ENCODE measurements around the gene DYNLRB2.

Gene DYNLRB2

GRCh38 chr16:80554033-80554432, 13.2 kb downstream of the DYNLRB2 start:
- no peak for DNase-seq

- DNase-seq: no peak
Observed at GRCh38 chr16:80556481-80556880, 15.7 kb downstream of the DYNLRB2 start.

- no peak for DNase-seq
Observed at GRCh38 chr16:80557037-80557436, 16.2 kb downstream of the DYNLRB2 start.

GRCh38 chr16:80559369-80559768, 18.6 kb downstream of the DYNLRB2 start:
- no peak for DNase-seq

GRCh38 chr16:80563066-80563465, 22.3 kb downstream of the DYNLRB2 start:
- no peak for DNase-seq

- DNase-seq: no peak
Observed at GRCh38 chr16:80564394-80564793, 23.6 kb downstream of the DYNLRB2 start.

GRCh38 chr16:80569440-80570105, 28.8 kb downstream of the DYNLRB2 start:
- DNase-seq: no peak

GRCh38 chr16:80570106-80570478, 29.3 kb downstream of the DYNLRB2 start:
- no peak for DNase-seq

- DNase-seq: no peak
Observed at GRCh38 chr16:80573700-80574120, 32.9 kb downstream of the DYNLRB2 start.

GRCh38 chr16:80576343-80576912, 35.6 kb downstream of the DYNLRB2 start:
- no peak for DNase-seq

- DNase-seq: no peak
Observed at GRCh38 chr16:80577485-80578280, 36.9 kb downstream of the DYNLRB2 start.

- DNase-seq: peak; percentile 6
Observed at GRCh38 chr16:80580109-80580832, 39.5 kb downstream of the DYNLRB2 start.

GRCh38 chr16:80583466-80583865, 42.7 kb downstream of the DYNLRB2 start:
- DNase-seq: peak; percentile 87

GRCh38 chr16:80585764-80586163, 45.0 kb downstream of the DYNLRB2 start:
- no peak for DNase-seq

GRCh38 chr16:80586476-80586875, 45.7 kb downstream of the DYNLRB2 start:
- DNase-seq: no peak

GRCh38 chr16:80587071-80587470, 46.3 kb downstream of the DYNLRB2 start:
- peak; percentile 82 for DNase-seq

- no peak for DNase-seq
Observed at GRCh38 chr16:80591071-80591915, 50.5 kb downstream of the DYNLRB2 start.

GRCh38 chr16:80592273-80592672, 51.5 kb downstream of the DYNLRB2 start:
- DNase-seq: no peak

- DNase-seq: no peak
Observed at GRCh38 chr16:80594756-80595155, 54.0 kb downstream of the DYNLRB2 start.

- no peak for DNase-seq
Observed at GRCh38 chr16:80596507-80597207, 55.9 kb downstream of the DYNLRB2 start.

- DNase-seq: no peak
Observed at GRCh38 chr16:80599466-80599865, 58.7 kb downstream of the DYNLRB2 start.
